WTC11 (cell line): Measurements from ENCODE around the gene PRRC2C. TPM values are rescaled to one million over a fixed set of nuclear protein-coding genes. Genes with fewer than 3 reads are reported as not detected.

ENCODE experiments used
- ATAC-seq: fragments of 200-7000 bp; cut with Tn5 transposase; 2 replicates; pipeline ENCODE4 v1.10.0; 2021; ENCODE audit warnings: mild to moderate bottlenecking, moderate library complexity
- CTCF ChIA-PET: fragments of 300-600 bp; sonication (Branson Sonifier 250); formaldehyde crosslinking; loops from one replicate; lab custom pipeline; 2021; ENCODE audit warnings: antibody characterized with exemption; lab: Charles Lee
- POLR2A ChIA-PET: fragments of 350-600 bp; sonication (Branson Sonifier 250); formaldehyde crosslinking; loops from one replicate; lab custom pipeline; 2021; ENCODE audit warnings: antibody characterized with exemption; lab: Charles Lee
- DNase-seq: peaks from one replicate; pipeline ENCODE4 v3.0.0; 2021; ENCODE audit warnings: low spot score
- H3K27ac Mint-ChIP-seq: 2 replicates; pipeline ENCODE4 v1.8.0; 2021; ENCODE audit warnings: mixed read lengths
- H3K27me3 Mint-ChIP-seq: 2 replicates; pipeline ENCODE4 v1.8.0; 2021; ENCODE audit warnings: low read depth, mild to moderate bottlenecking, moderate library complexity, mixed read lengths
- H3K36me3 Mint-ChIP-seq: 2 replicates; pipeline ENCODE4 v1.8.0; 2021; ENCODE audit warnings: mixed read lengths
- H3K4me1 Mint-ChIP-seq: 2 replicates; pipeline ENCODE4 v1.8.0; 2022; ENCODE audit warnings: mixed read lengths
- H3K4me3 Mint-ChIP-seq: 2 replicates; pipeline ENCODE4 v1.8.0; 2021; ENCODE audit warnings: mild to moderate bottlenecking, moderate library complexity, mixed read lengths
- H3K9me3 Mint-ChIP-seq: 2 replicates; pipeline ENCODE4 v1.8.0; 2021; ENCODE audit warnings: mixed read lengths
- AR ChIP-seq: fragments of 250-450 bp; sonication (Bioruptor Pico); IDR thresholded peaks from 2 replicates; pipeline ENCODE4 v1.9.0; 2021; ENCODE audit warnings: mild to moderate bottlenecking
- FOXJ3 ChIP-seq: sonication (generic); formaldehyde crosslinking; IDR thresholded peaks from 2 replicates; pipeline ENCODE4 v1.9.0; 2021; ENCODE audit warnings: missing genetic modification reagents, mild to moderate bottlenecking, borderline replicate concordance
- GRHL2 ChIP-seq: fragments of 250-450 bp; sonication (Bioruptor Pico); IDR thresholded peaks from 2 replicates; pipeline ENCODE4 v1.8.0; 2022; ENCODE audit warnings: mild to moderate bottlenecking, moderate library complexity; ENCODE audit not compliant: insufficient replicate concordance, severe bottlenecking
- HMGA2 ChIP-seq: fragments of 250-450 bp; sonication (Bioruptor Pico); IDR thresholded peaks from 2 replicates; pipeline ENCODE4 v1.4.0; 2021; ENCODE audit warnings: mild to moderate bottlenecking, moderate library complexity
- IRF2 ChIP-seq: sonication (generic); formaldehyde crosslinking; IDR thresholded peaks from 2 replicates; pipeline ENCODE4 v1.8.0; 2022; ENCODE audit warnings: low read depth, missing genetic modification reagents, borderline replicate concordance
- JAZF1 ChIP-seq: fragments of 250-450 bp; sonication (Bioruptor Pico); IDR thresholded peaks from 2 replicates; pipeline ENCODE4 v1.9.0; 2021; ENCODE audit warnings: moderate library complexity, mild to moderate bottlenecking, inconsistent platforms
- MAX ChIP-seq: sonication (generic); formaldehyde crosslinking; IDR thresholded peaks from 2 replicates; pipeline ENCODE4 v1.8.0; 2022; ENCODE audit warnings: mild to moderate bottlenecking, missing genetic modification reagents
- NFATC4 ChIP-seq: fragments of 250-450 bp; sonication (Bioruptor Pico); IDR thresholded peaks from 2 replicates; pipeline ENCODE4 v1.9.0; 2021; ENCODE audit warnings: mild to moderate bottlenecking
- NFE2L1 ChIP-seq: sonication (generic); formaldehyde crosslinking; IDR thresholded peaks from 2 replicates; pipeline ENCODE4 v1.8.1; 2023; ENCODE audit warnings: missing genetic modification reagents
- NR2C2 ChIP-seq: sonication (generic); formaldehyde crosslinking; IDR thresholded peaks from 2 replicates; pipeline ENCODE4 v1.8.0; 2022; ENCODE audit warnings: mild to moderate bottlenecking, missing genetic modification reagents
- SMAD4 ChIP-seq: sonication (generic); formaldehyde crosslinking; IDR thresholded peaks from 2 replicates; pipeline ENCODE4 v1.8.0; 2022; ENCODE audit warnings: mild to moderate bottlenecking, missing genetic modification reagents
- ZNF138 ChIP-seq: sonication (generic); formaldehyde crosslinking; conservative IDR thresholded peaks from 2 replicates; pipeline ENCODE4 v1.8.1; 2022; ENCODE audit warnings: mild to moderate bottlenecking, moderate library complexity, missing genetic modification reagents
- ZNF263 ChIP-seq: sonication (generic); formaldehyde crosslinking; IDR thresholded peaks from 2 replicates; pipeline ENCODE4 v1.8.1; 2022; ENCODE audit warnings: low read depth, mild to moderate bottlenecking, moderate library complexity, missing genetic modification reagents
- ZNF396 ChIP-seq: fragments of 250-450 bp; sonication (Bioruptor Pico); IDR thresholded peaks from 2 replicates; pipeline ENCODE4 v1.8.0; 2021; ENCODE audit warnings: mild to moderate bottlenecking, moderate library complexity, borderline replicate concordance
- total RNA-seq: library from RNA; stranded (reverse); gene quantifications from 3 replicates; pipeline ENCODE4 v1.2.3, GENCODE V29; 2021
- TF ChIP-seq, protein P1 (sequence below): fragments of 250-450 bp; sonication (Bioruptor Pico); IDR thresholded peaks from 2 replicates; pipeline ENCODE4 v1.8.0; 2021; ENCODE audit warnings: mild to moderate bottlenecking
- TF ChIP-seq, protein P2 (sequence below): sonication (generic); formaldehyde crosslinking; conservative IDR thresholded peaks from 2 replicates; pipeline ENCODE4 v1.8.1; 2022; ENCODE audit warnings: mild to moderate bottlenecking, missing genetic modification reagents
- TF ChIP-seq, protein P3 (sequence below): sonication (generic); formaldehyde crosslinking; IDR thresholded peaks from 2 replicates; pipeline ENCODE4 v1.8.1; 2022; ENCODE audit warnings: missing genetic modification reagents, borderline replicate concordance
- TF ChIP-seq, protein P4 (sequence below): sonication (generic); formaldehyde crosslinking; IDR thresholded peaks from 2 replicates; pipeline ENCODE4 v1.8.0; 2023; ENCODE audit warnings: missing genetic modification reagents
- TF ChIP-seq, protein P5 (sequence below): fragments of 250-450 bp; sonication (Bioruptor Pico); IDR thresholded peaks from 2 replicates; pipeline ENCODE4 v2.1.2; 2022; ENCODE audit warnings: mild to moderate bottlenecking, moderate library complexity

Gene PRRC2C
- total RNA-seq, 1 experiment from 2014 or later = 236 TPM

GRCh38 chr1:171637928-171638576 lies 152.7 kb downstream of the PRRC2C start (continued):
- TF ChIP-seq, protein P1, sequence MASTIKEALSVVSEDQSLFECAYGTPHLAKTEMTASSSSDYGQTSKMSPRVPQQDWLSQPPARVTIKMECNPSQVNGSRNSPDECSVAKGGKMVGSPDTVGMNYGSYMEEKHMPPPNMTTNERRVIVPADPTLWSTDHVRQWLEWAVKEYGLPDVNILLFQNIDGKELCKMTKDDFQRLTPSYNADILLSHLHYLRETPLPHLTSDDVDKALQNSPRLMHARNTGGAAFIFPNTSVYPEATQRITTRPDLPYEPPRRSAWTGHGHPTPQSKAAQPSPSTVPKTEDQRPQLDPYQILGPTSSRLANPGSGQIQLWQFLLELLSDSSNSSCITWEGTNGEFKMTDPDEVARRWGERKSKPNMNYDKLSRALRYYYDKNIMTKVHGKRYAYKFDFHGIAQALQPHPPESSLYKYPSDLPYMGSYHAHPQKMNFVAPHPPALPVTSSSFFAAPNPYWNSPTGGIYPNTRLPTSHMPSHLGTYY (CRISPR knock-in tag) = no peak
- no peak for TF ChIP-seq IRF2 (CRISPR knock-in tag)
- TF ChIP-seq, all 79 proteins: peak for 0

- H3K27me3 Mint-ChIP-seq = no peaks in the 10 kb centered on the region
- ChIA-PET POLR2A (no interaction called here), CTCF (interaction anchor here (6.9 kb wide), 1 partner anchor 16 kb away, joined by 121 read pairs; no protein-coding TSS in a partner anchor)
- H3K4me3 Mint-ChIP-seq = no peak overlapping the region
- TF ChIP-seq NR2C2 (CRISPR knock-in tag) (no peak), ZNF396 (CRISPR knock-in tag) (no peak), JAZF1 (CRISPR knock-in tag) (no peak), ZNF138 (CRISPR knock-in tag) (no peak), GRHL2 (CRISPR knock-in tag) (no peak), NFE2L1 (no peak), ZNF263 (CRISPR knock-in tag) (no peak), SMAD4 (CRISPR knock-in tag) (no peak), MAX (CRISPR knock-in tag) (no peak), AR (CRISPR knock-in tag) (no peak), FOXJ3 (CRISPR knock-in tag) (no peak), NFATC4 (no peak), HMGA2 (CRISPR knock-in tag) (no peak)
- TF ChIP-seq, protein P2, sequence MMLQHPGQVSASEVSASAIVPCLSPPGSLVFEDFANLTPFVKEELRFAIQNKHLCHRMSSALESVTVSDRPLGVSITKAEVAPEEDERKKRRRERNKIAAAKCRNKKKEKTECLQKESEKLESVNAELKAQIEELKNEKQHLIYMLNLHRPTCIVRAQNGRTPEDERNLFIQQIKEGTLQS = no peak
- TF ChIP-seq, protein P3, sequence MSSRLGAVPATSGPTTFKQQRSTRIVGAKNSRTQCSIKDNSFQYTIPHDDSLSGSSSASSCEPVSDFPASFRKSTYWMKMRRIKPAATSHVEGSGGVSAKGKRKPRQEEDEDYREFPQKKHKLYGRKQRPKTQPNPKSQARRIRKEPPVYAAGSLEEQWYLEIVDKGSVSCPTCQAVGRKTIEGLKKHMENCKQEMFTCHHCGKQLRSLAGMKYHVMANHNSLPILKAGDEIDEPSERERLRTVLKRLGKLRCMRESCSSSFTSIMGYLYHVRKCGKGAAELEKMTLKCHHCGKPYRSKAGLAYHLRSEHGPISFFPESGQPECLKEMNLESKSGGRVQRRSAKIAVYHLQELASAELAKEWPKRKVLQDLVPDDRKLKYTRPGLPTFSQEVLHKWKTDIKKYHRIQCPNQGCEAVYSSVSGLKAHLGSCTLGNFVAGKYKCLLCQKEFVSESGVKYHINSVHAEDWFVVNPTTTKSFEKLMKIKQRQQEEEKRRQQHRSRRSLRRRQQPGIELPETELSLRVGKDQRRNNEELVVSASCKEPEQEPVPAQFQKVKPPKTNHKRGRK = no peak
- TF ChIP-seq, protein P4, sequence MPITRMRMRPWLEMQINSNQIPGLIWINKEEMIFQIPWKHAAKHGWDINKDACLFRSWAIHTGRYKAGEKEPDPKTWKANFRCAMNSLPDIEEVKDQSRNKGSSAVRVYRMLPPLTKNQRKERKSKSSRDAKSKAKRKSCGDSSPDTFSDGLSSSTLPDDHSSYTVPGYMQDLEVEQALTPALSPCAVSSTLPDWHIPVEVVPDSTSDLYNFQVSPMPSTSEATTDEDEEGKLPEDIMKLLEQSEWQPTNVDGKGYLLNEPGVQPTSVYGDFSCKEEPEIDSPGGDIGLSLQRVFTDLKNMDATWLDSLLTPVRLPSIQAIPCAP (CRISPR knock-in tag) = no peak
- TF ChIP-seq, protein P5, sequence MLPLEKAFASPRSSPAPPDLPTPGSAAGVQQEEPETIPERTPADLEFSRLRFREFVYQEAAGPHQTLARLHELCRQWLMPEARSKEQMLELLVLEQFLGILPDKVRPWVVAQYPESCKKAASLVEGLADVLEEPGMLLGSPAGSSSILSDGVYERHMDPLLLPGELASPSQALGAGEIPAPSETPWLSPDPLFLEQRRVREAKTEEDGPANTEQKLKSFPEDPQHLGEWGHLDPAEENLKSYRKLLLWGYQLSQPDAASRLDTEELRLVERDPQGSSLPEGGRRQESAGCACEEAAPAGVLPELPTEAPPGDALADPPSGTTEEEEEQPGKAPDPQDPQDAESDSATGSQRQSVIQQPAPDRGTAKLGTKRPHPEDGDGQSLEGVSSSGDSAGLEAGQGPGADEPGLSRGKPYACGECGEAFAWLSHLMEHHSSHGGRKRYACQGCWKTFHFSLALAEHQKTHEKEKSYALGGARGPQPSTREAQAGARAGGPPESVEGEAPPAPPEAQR (CRISPR knock-in tag) = no peak
- TF ChIP-seq, all 79 proteins: peak for 0
- H3K9me3 Mint-ChIP-seq = no peaks in the 10 kb centered on the region
- H3K4me1 Mint-ChIP-seq = peaks cover 39% of the 10 kb centered on the region
- H3K36me3 Mint-ChIP-seq = no peaks in the 10 kb centered on the region
- ATAC-seq (no peak), DNase-seq (no peak)
- H3K27ac Mint-ChIP-seq = no peak overlapping the region
These were observed 154.9 kb downstream of the PRRC2C start for GRCh38 chr1:171640225-171640624.
